ENCODE results near the gene IGF1R.

Gene IGF1R

DNA sequence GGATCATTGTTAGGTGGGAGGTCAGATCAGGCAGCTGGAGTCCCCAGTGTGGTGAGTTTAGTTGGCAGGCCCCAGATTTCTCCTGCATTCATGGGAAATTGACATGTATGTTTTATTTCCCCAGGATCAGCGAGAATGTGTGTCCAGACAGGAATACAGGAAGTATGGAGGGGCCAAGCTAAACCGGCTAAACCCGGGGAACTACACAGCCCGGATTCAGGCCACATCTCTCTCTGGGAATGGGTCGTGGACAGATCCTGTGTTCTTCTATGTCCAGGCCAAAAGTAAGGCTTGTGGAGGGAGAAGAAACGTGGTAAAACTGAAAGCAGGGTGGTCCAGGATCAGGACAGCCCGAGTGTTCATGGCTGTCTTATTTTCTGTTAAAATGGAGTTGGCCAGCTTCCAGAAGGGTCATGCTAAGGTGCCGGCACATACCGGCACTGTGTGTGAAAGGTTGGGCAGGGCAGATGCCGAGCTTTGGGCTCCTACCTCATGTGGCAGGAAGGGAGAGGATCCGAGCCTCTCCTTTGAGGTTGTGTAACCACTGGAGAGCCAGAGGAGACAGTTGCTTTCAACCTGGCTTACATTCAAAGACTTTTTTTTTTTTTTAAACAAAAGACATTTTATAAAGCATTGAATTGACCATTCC lies 276.2 kb downstream of the IGF1R start:
- FAIRE-seq (no peak), DNase-seq (ENCODE audit: insufficient read length, low spot score) (no peak)

DNA sequence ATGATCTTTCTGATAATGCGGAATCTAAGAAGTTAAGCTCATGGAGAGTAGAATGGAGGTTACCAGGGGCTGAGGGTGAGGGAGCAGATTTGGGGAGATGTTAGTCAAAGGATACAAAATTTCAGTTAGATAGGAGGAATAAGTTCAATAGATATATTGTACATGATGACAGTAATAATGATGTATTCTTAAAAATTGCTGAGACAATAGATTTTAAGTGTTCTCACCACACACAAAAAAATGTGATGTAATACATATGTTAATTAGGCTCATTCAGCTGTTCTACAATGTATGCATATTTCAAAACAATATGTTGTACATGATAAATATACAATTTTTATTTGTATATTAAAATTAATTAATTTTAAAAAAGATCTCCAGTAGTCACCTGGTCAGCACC lies 277.9 kb downstream of the IGF1R start:
- no peak for FAIRE-seq

DNA sequence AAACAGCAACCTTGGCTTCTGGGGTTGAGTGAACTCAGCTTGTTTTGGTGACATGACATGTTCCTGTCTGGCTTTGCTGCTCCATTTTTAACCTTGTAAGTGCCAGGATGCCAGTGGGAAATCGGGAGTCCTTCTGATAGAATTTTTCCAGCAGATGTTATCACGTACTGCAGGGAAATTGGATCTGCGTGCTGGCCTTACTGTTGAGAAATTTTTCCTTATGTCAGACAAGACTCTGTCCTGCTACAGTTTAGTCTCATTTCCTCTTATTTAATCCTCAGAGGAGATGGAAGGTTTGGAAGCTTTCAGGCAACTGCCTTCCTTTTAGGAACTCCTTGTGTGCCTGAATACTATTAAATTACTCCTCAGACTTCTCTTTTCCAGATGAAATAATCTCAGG lies 278.7 kb downstream of the IGF1R start:
- FAIRE-seq (no peak), DNase-seq (ENCODE audit: insufficient read length, low spot score) (no peak)

More for the DNA sequence above, 277.9 kb downstream of the IGF1R start:
- no peak for DNase-seq (ENCODE audit: insufficient read length, low spot score)

DNA sequence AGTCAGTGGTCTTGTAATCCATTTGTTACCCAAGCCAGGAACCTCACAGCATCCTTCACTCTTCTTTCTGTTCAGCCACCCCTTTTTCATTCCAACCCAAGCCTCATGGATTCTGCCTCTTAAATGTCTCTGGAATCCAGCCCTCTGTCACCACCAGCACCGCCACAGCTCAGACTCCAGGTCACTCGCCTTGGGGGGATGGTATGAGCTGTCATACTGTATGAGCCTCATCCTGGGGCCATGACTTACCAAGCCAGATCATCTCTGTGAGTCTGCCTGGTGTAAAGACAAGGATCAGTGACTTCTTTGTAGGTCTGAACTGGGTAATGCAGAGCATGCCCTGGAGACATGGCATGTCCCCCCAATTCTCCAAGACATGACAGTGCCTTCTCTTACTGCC lies 279.7 kb downstream of the IGF1R start:
- FAIRE-seq = no peak
- no peak for DNase-seq (ENCODE audit: insufficient read length, low spot score)

DNA sequence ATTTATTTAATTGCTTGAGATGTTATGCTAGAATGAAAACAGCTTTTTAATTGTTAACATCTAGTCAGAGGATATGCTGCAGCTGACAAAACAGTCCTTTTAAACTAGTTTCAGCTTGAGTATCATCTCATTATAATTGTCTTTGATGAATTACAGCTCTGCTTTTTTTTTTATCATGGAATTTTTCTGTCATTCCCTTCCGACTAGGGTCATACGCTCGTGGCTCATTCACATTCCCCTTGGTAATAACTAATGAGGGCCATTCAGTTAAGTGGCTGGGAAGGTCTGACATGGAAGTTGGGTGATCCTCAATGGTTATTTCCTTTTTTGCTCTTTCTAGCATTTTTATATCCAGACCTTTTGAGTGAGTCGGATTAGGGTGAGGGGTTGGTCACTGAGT lies 282.2 kb downstream of the IGF1R start:
- DNase-seq (ENCODE audit: insufficient read length, low spot score) = no peak
- no peak for FAIRE-seq

DNA sequence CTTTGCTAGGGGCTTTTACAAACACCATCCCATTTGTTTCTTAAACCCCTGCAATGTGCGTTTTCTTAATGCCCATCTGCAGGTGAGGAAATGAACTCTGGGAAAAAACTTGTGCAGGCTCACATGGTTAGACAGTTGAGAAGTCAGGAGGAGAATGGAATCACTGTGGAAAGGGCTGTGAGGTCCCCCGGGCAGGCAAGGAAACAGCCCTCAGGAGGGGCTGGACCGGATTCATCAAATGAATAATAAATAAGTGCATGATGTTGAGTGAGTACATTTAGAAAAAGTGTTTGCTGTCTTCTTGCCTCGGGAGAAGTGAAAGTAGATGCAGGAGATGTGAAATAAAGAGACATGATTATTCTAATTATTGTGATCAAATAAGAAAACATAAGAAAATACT lies 282.7 kb downstream of the IGF1R start:
- DNase-seq (ENCODE audit: insufficient read length, low spot score) = no peak
- FAIRE-seq = no peak

DNA sequence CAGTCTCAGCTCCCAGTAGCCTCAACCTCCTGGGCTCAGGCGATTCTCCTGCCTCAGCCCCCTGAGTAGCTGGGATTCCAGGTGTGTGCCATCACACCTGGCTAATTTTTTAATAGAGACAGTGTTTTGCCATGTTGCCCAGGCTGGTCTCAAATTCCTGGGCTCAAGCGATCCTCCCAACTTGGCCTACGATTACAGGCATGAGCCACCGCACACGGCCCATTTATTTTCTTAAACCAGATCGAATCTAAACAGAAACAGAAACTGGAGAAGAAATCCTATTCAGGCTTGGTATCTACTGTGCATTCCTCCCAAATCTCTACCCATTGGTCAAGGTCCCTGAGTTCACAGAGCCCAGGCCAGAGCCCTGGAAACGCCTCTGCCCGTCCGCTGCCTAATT lies 285.1 kb downstream of the IGF1R start:
- FAIRE-seq (no peak), DNase-seq (ENCODE audit: insufficient read length, low spot score) (no peak)

DNA sequence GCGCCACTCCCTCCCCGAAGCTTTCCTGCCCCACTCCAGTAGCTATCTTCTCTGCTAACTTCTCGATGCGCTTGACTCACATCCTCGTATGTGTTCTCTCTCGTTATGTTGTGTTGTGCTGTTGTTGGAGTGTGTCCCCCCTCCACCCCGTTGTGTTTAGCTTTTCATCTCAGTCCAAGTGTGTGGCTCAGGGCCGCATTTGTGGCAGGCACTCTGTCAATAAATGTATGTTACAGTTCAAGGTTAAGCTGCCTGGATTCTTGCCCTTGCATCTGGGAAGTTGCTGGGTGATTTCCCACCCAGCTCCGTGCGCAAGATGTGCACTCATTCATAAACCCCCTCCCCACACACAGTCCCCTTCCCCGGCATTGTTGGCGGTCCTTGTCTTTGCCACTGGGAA lies 287.4 kb downstream of the IGF1R start:
- DNase-seq (ENCODE audit: insufficient read length, low spot score) (no peak), FAIRE-seq (no peak)

DNA sequence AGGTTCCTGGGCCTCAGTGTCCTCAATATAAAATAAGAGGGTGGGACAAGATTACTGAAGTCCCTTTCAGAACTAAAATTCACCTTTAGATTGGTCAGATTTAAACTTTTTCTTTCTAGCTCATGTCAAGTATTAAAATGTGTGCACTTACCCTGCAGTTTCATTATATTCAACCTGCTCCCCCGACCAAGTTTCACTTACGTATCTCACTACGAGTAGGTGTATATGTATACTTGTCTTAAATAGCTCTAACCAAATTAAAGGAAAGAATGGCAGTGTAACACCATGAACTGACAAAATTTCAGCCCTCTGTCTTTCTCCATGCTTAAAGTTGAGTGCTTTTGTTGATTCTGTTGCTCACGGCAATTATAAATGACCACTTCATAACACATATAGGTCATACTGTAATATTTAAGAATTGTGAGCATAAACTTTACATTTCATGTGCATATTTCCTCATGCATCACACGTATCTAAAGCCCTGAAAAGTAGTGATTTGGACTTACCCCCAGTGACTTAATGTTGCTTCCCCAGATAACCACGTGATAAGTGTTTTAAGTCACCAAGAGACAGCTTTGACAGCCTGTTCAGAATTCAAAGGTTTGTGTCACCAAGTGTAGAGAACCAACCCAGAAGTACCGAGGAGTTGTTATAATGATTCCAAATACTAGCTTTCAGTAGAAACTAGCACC lies 289.2 kb downstream of the IGF1R start:
- no peak for DNase-seq (ENCODE audit: insufficient read length, low spot score)
- no peak for FAIRE-seq

DNA sequence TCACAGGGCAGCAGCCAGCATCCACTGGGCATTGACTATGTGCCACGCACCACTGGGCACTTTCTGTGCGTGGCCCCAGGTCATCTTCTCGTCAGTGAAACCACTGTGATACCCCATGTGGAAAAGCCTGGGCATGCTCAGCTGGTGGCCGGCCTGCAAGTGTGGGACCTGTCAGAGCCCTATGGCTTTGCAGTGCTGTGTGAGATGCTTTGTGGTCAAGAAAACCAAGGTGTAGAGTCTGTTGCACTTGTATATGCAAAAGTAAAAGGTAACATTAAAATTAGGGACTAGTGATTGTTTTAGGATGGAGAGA lies 289.7 kb downstream of the IGF1R start:
- DNase-seq (ENCODE audit: insufficient read length, low spot score) = no peak
- FAIRE-seq = no peak

DNA sequence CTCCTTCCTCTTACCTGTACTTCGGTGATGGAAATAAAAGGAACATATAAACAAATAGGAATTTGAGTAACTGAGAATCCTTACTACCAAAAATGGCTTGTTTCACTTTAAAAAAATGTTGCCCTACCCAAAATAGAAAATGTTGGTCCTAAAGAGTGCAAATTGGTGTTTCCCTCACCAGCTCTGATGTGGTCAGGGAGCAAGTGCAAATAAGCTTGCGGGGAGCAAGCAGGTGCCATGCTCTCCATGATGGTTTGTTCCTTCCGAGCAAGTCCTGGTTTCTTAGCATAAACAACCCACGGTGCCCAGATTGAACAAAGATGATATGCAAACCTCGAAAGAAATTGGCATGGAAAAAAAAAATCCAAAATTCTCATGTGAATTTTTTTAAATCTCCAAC lies 290.5 kb downstream of the IGF1R start:
- FAIRE-seq (no peak), DNase-seq (ENCODE audit: insufficient read length, low spot score) (no peak)

DNA sequence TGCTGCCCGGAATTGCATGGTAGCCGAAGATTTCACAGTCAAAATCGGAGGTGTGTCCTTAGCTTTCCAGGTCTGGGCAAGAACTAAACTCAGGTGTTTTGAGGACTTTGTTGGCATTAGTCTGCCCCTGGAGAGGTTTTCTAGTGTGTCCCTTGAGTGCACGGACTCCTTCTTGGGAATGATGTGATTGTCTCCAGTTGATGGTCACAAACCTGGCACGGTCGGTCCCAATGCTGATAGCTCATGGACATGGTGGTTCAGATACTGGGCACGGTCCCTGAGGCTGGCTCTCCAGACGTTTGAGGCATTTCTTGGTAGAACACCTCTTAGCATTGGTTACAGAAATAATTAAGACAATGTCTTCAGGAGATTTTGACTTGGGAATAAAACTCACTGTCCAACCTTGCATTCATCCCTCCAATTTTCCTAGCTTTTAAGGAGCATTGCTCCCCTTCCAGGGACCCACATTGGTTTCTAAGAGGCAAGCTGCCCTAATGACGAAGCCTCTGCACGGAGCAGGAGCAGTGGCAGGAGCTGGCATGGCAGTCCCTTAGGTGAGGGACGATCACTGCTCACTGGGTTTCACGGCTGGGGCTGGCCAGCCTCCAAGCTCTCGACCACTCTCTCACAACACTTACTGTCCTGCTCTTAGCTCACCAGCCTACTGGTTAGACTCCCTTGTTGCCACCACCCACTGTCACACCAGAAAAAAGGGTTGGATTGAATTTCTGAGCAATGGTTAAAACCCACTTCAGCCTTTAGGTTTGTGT lies 291.2 kb downstream of the IGF1R start:
- DNase-seq (ENCODE audit: insufficient read length, low spot score) (no peak), FAIRE-seq (no peak)

DNA sequence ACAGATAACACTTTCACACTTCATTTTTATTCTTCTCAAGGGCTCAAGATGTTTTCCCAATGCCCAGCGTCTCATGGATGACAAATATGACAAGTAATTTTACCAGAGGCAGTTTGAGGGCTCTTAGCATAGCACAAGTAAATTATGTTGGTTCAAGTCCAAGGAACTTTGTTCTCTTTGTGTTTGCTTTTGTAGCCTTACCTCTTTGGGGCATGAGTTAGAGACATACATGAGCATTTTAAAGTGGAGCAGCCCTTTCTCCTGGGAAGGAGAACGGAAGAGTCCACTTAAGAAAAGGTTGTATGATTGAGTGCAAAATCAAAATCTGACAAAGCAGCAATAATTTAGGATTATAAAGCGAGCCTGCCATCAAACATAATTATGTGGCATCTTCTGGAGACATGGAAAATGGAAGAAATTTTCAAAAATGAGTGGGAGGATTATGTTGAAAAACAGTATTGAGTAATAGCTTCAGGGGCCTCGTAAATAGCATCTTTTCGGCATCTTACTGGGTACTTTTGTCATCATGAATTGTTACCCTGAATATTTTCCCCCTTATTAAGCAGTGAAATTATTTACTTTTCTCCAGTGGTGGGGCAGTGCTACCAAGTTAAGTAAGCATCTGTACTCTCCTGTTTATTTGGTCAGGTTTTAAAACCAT lies 293.4 kb downstream of the IGF1R start:
- FAIRE-seq = no peak
- DNase-seq (ENCODE audit: insufficient read length, low spot score) = no peak

DNA sequence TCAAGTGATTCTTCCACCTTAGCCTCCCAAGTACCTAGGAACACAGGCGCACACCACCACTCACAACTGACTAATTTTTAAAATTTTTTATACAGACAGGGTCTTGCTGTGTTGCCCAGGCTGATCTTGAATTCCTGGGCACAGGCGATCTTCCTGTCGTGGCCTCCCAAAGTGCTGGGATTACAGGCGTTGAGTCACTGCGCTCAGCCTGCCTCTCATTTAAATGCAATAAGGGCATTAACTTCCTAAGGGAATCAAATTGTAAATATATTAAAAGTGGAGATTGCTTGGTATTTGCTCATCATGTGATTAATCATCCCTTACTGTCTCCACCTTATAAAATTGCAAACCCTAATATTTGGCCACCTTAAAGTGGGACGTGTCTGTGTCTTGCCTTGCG lies 294.1 kb downstream of the IGF1R start:
- no peak for DNase-seq (ENCODE audit: insufficient read length, low spot score)
- FAIRE-seq = no peak

DNA sequence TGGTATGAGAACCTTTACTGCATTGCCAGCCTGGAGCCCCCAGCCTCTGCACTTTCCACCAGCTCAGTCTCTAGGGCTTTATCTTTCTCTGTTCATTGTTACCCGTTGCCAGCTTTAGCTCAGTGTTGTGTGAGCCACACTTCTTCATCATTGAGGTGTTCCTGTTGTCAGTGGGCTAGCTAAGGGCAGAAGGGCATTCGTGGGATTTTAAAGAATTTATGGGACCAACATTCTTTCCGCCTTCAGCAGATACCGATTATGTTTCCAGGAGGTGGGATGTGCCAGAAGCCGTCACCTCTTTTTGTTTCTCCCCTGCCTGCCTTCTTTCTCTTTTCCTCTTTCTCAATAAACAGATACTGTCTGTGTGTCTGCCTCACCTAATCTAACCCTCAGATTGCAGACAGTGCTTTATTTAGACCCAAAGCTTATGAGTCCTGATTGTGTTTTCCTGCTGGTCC lies 294.7 kb downstream of the IGF1R start:
- no peak for FAIRE-seq

DNA sequence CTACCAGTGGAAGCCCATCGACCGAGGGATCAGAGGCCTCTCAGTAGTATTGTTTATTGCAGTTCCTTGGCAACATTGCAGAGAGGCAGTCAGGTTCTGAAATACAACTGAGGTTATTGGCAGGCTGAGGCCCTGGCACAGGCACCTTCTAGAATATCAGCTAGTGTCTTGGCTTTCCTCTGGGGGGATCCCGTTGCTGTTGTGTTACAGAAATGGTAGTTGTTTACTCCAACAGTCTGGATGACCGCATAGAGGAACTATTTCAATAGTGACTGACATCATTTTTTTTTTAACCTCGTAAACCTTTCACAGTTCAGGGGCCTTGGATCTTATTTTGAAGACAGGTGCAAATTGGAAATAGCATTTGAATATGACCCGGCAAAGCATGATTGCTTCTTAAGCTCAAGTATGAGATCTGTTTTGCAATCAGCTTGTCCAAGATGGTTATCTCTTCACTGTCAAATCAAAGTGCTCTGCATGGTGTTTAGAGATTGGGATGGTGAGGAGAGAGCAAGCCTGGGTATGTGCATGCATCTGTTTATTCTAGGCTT lies 295.3 kb downstream of the IGF1R start:
- DNase-seq (ENCODE audit: insufficient read length, low spot score) = no peak
- FAIRE-seq = no peak

More for the DNA sequence above, 294.7 kb downstream of the IGF1R start:
- no peak for DNase-seq (ENCODE audit: insufficient read length, low spot score)

DNA sequence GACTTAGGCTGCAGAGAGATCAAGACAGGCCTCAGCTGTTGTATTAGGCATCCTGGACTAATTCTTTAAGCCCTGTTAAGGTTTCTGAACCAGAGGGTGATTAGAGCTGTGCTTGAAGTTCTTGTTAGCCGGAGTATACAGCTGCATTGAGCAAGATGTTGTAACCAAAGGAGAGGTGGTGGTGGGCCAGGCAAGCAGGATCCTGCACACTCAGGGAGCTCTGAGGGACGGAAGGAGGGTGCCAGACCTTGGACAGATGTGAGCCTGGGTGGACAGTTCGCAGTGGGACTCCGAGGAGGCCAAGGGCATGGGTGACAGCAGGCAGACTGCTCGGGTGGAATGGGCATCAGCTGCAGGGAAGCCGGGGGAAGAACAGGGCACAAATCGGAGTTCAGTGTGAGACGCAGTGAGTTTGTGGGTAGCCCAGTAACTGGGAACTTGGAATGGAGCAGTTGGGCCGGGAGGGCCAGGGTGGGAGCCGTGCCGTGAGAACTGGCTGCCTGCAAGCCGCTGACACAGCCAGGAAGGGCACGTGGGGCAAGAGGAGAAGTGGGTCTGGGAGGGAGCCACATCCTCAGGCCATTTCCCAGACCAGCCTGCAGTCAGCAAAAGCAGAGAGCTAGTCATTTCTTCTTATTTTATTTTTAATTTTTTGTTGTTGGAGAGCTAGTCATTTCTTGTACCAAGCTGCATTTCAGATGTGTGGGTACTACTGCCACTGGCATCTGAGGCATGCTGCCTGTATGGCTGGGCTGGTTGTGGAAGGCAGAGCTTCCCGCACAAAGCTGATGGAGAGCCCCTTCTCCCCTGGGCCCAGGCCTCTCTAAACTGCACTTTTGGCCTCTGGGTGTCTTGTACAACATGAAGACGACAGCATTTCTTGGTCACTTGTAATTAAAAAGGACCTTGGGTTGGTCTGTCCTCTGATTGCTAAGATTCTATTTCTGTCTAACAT lies 298.2 kb downstream of the IGF1R start:
- no peak for FAIRE-seq
- DNase-seq (ENCODE audit: insufficient read length, low spot score) = no peak

DNA sequence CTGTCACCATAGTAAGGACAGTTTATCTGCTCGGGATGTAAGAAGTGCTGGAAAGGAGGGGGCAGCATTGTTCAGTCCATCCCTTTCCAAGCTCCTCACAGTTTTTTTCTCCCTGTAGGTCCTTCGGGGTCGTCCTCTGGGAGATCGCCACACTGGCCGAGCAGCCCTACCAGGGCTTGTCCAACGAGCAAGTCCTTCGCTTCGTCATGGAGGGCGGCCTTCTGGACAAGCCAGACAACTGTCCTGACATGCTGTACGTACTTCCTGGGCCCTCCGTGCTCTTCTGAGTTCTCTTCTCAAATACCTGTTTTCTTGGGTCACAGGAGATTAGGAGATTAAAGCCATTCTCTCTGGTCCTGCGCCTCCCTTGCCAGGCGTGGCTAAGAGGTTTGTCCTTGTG lies 300.1 kb downstream of the IGF1R start:
- FAIRE-seq = no peak
- no peak for DNase-seq (ENCODE audit: insufficient read length, low spot score)

DNA sequence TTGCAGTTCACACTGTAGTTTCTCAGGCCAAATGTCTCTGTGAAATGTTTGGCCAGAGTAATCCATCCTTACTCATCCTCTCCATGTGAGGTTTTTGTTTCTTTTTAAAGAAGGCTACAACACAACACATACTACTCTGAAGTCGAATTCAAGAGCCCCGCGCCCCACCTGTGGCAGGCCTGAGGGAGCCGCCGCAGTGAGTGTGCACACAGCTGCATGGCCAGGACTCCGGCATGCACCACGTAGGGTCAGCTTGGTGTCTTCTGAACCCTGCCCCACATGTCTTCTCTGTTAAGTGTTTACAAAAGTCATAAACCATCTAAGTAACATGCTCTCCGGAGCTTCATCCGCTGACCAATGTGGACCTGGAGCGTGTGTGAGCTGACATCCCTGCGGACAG lies 300.6 kb downstream of the IGF1R start:
- no peak for DNase-seq (ENCODE audit: insufficient read length, low spot score)
- FAIRE-seq = no peak

DNA sequence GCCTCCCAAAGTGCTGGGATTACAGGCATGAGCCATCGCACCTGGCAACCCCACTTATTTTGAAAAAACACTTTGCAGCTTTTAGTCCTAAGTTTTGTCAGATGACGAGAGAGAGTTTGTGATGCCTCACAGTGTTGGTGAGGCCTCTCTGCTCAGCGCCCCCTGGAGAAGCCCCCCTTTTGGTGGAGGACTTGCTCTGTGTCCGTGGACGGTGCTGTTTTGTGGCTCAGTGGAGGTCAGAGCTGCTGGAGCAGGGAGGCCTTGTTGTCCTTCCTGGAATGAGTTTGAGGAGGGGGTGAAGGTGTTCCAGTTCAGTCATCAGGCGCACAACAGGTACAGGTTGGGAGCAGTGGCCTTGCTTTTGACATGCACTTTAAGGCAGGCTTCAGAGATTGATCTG lies 301.3 kb downstream of the IGF1R start:
- FAIRE-seq (no peak), DNase-seq (ENCODE audit: insufficient read length, low spot score) (no peak)
